NCI-H2196 (cell line): ENCODE measurements around the gene MEX3C.

Experiments
- DNase-seq: peaks from one replicate; lab custom pipeline; 2025; ENCODE audit not compliant: unreplicated experiment; lab: John Stamatoyannopoulos, UW

MEX3C gene

GRCh38 chr18:51192026-51192425 lies 5.5 kb downstream of the MEX3C start:
- DNase-seq: no peak

- DNase-seq: no peak
These were observed 6.3 kb downstream of the MEX3C start for GRCh38 chr18:51191128-51191717.

- no peak for DNase-seq
These were observed 7.5 kb downstream of the MEX3C start for GRCh38 chr18:51190000-51190399.

- no peak for DNase-seq
These were observed 9.3 kb downstream of the MEX3C start for GRCh38 chr18:51188024-51188701.

GRCh38 chr18:51185075-51185474 lies 12.4 kb downstream of the MEX3C start:
- no peak for DNase-seq

- no peak for DNase-seq
These were observed 13.4 kb downstream of the MEX3C start for GRCh38 chr18:51184091-51184457.

- no peak for DNase-seq
These were observed 13.9 kb downstream of the MEX3C start for GRCh38 chr18:51183372-51184090.

GRCh38 chr18:51182824-51183223 lies 14.7 kb downstream of the MEX3C start:
- DNase-seq: no peak

GRCh38 chr18:51171625-51172259 lies 25.7 kb downstream of the MEX3C start:
- no peak for DNase-seq

- no peak for DNase-seq
These were observed 26.3 kb downstream of the MEX3C start for GRCh38 chr18:51171223-51171622.

- DNase-seq: no peak
These were observed 26.8 kb downstream of the MEX3C start for GRCh38 chr18:51170664-51171063.

- no peak for DNase-seq
These were observed 27.8 kb downstream of the MEX3C start for GRCh38 chr18:51169731-51170130.

GRCh38 chr18:51168960-51169662 lies 28.4 kb downstream of the MEX3C start:
- DNase-seq: no peak

- DNase-seq: no peak
These were observed 29.3 kb downstream of the MEX3C start for GRCh38 chr18:51168026-51168742.

GRCh38 chr18:51165296-51165695 lies 32.2 kb downstream of the MEX3C start:
- DNase-seq: no peak

- no peak for DNase-seq
These were observed 32.7 kb downstream of the MEX3C start for GRCh38 chr18:51164761-51165281.

- DNase-seq: no peak
These were observed 33.1 kb downstream of the MEX3C start for GRCh38 chr18:51164342-51164741.

GRCh38 chr18:51163543-51163942 lies 33.9 kb downstream of the MEX3C start:
- DNase-seq: no peak

GRCh38 chr18:51162617-51163016 lies 34.9 kb downstream of the MEX3C start:
- no peak for DNase-seq

GRCh38 chr18:51160646-51161045 lies 36.8 kb downstream of the MEX3C start:
- no peak for DNase-seq
